AG04450 (cell line): ENCODE measurements around the gene ANKRD9. TPM values are rescaled to one million over a fixed set of nuclear protein-coding genes. Genes with fewer than 3 reads are reported as not detected.
A peak's percentile ranks its signal among the peaks of the same experiment; 100 is the strongest.

Source experiments
- CTCF ChIA-PET: fragments of 300-600, 350-600 bp; formaldehyde crosslinking; extraction: SDS; loops from one replicate; lab custom pipeline; 2022; ENCODE audit warnings: antibody characterized with exemption, inconsistent platforms; lab: Charles Lee
- POLR2A ChIA-PET: fragments of 350-600 bp; formaldehyde crosslinking; extraction: SDS; loops from one replicate; lab custom pipeline; 2021; ENCODE audit warnings: antibody characterized with exemption, inconsistent platforms; lab: Yijun Ruan, JAX
- DNase-seq: peaks from one replicate; pipeline ENCODE4 v3.0.0-alpha.2; 2011; ENCODE audit warnings: low read depth, low spot score
- H3K27ac ChIP-seq: one replicate; pipeline ENCODE4 v1.5.1; 2012; ENCODE audit warnings: low read depth, low read length, control low read depth
- H3K27me3 ChIP-seq: one replicate; pipeline ENCODE4 v1.6.0; 2012; ENCODE audit warnings: low read length; ENCODE audit not compliant: control insufficient read depth, insufficient read depth
- H3K4me3 ChIP-seq: 2 replicates; pipeline ENCODE4 v1.5.1; 2011; ENCODE audit warnings: mild to moderate bottlenecking, low read depth, low read length, control low read depth
- H3K9me3 ChIP-seq: 2 replicates; pipeline ENCODE4 v1.5.1; 2012; ENCODE audit warnings: low read length; ENCODE audit not compliant: control insufficient read depth, insufficient read depth
- polyA plus RNA-seq: library from polyadenylated mRNA; depleted of rRNA; stranded (reverse); fragments of >200 nt; gene quantifications from 2 replicates; pipeline ENCODE4 v1.2.3, GENCODE V29; 2011
- TF ChIP-seq, protein P1 (sequence below): IDR thresholded peaks from 2 replicates; pipeline ENCODE4 v1.5.1; 2011; ENCODE audit warnings: low read depth, low read length, control low read depth, inconsistent platforms

The ANKRD9 gene
- polyA plus RNA-seq, 1 experiment: 4.0 TPM

DNA sequence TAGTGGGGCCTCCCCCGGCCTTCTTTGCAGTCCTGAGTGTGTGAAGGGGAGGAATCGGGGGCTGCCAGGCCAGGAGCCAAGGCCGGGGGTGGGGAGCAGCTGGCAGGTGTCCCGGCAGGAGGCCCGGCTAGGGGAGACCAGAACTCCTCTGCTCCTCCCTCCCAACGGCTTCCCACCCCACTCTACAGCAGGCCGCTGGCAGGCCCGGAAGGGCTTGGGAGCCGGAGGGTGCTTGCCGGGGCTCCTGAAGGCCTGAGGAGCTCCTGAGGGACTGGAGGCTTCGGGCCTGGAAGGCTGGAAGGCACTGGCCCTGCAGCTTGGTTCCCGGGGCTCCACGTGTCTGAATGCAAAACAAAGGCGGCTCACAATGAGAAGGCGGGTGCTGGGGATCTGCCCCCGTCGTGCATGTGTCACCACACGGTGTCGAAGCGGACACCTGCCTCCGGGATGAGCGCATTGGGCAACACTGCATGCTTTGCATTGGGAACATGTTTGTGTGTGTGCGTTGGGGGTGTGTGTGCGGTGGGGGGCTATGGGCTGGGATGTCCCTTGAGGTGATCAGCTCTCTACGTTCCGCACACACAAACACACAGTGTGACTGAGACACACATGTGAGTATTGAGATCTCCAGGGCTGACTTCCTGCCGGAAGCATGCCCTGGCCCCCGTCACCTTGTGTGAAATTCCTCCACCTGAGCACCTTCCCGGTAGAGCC, 30.9 kb upstream of the ANKRD9 start:
- ChIA-PET CTCF (interaction anchor here (0.7 to 1.7 kb wide), 2 partner anchors 16 to 54 kb away, joined by 3 to 5 read pairs; no protein-coding TSS in a partner anchor), POLR2A (interaction anchor here (0.6 to 1.0 kb wide), 2 partner anchors 19 to 54 kb away, joined by 3 to 9 read pairs; no protein-coding TSS in a partner anchor)
- no peaks in the 10 kb centered on the region; the same call in 1 of the 2 replicates for H3K9me3 ChIP-seq
- peaks cover 10% of the 10 kb centered on the region for H3K27me3 ChIP-seq
- H3K27ac ChIP-seq: no peak overlapping the region
- DNase-seq: peak; percentile 3
- TF ChIP-seq, protein P1, sequence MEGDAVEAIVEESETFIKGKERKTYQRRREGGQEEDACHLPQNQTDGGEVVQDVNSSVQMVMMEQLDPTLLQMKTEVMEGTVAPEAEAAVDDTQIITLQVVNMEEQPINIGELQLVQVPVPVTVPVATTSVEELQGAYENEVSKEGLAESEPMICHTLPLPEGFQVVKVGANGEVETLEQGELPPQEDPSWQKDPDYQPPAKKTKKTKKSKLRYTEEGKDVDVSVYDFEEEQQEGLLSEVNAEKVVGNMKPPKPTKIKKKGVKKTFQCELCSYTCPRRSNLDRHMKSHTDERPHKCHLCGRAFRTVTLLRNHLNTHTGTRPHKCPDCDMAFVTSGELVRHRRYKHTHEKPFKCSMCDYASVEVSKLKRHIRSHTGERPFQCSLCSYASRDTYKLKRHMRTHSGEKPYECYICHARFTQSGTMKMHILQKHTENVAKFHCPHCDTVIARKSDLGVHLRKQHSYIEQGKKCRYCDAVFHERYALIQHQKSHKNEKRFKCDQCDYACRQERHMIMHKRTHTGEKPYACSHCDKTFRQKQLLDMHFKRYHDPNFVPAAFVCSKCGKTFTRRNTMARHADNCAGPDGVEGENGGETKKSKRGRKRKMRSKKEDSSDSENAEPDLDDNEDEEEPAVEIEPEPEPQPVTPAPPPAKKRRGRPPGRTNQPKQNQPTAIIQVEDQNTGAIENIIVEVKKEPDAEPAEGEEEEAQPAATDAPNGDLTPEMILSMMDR: no peak
- no peak overlapping the region for H3K4me3 ChIP-seq

DNA sequence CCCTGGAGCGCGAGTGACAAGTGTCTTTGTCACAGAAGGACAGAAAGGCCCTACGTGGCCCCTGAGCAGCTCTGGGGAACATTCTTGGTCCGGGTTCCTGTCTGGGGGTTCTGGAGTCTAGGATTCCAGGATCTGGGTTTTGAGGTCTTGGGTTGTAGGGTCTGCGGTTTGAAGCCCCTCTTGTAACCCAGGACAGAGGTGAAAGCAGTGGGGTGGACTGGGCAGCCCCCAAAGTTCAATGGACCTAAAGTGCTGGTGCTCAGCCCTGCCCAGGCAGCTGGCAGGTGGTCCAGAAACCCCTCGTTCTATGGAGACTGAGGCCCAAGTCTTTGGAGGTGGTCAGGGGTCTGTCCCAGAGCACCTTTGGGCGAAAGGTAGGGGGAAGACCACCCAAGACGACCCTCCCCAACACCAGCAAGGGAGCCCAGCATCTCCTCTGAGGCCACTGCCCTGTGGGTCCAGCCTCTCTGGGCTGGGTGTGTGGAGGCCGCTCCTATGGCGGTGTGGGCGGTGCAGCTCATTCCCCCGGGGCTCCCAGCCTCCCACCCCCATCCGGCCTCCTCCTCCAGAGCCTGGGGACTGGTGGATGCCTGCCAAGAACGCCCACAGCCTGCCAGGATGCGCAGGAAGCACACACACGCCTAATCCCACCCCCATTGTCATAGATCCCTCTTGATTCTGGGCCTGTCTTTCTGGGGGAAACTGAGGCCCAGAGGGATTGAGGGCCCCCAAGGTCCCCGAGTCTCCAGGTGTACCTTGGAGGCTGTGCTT, 30.2 kb upstream of the ANKRD9 start:
- no peak overlapping the region for H3K4me3 ChIP-seq
- CTCF ChIA-PET: interaction anchor here (1.7 kb wide), 1 partner anchor 15 kb away, joined by 5 read pairs; no protein-coding TSS in a partner anchor
- peak; percentile 10 for DNase-seq
- POLR2A ChIA-PET: interaction anchor here (0.6 to 1.0 kb wide), 2 partner anchors 19 to 55 kb away, joined by 3 to 9 read pairs; no protein-coding TSS in a partner anchor
- no peak overlapping the region for H3K27ac ChIP-seq
- peaks cover 6% of the 10 kb centered on the region for H3K27me3 ChIP-seq
- TF ChIP-seq, protein P1: no peak
- H3K9me3 ChIP-seq: no peaks in the 10 kb centered on the region; the same call in 1 of the 2 replicates

DNA sequence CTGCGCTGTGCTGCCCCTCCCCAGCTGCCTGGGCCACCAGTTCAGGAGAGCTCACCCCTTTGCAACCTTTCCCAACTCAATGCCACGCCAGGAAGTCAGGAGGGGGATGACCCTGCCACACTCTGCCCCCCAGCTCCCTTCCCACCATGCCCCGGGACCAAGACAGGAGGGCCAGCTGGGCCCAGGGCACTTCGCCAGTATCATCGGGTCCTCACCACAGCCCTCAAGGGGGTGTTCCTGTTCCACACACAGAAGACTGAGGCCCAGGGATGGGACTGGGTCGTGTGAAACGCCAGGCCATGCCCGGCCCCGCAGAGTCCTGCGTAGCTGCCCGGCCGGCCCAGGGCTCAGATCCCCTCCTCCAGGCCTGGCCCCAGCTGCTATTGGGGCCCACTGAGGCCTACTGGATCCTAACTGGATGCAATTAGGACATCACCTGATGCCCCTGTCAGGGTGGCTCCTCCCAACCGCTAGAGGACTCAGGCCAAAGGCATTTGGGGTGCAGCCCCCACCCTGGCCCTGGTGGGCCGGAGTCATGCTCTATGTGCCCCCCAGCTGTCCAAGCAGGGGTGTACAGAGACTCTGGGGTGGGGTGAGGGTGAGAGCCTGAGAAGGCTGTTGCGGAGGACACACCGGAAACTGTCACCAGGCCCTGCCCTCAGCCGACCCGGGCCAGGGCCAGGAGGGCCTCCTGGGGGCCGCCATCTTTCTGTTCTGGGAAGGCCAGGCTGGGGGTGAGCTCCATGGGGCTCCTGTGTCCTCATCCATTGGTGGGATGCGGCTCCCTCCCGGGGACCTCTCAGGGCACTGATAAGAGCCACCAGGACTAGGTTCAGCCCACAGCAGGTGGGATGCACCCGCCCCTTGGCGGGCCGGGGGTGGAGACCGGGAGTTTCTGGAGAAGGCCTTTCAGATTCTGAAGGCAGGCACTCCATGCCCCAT, 29.3 kb upstream of the ANKRD9 start:
- no peak for DNase-seq
- ChIA-PET CTCF (interaction anchor here (1.7 kb wide), 1 partner anchor 15 kb away, joined by 9 read pairs; no protein-coding TSS in a partner anchor), POLR2A (interaction anchor here (0.6 to 0.7 kb wide), 2 partner anchors 12 to 101 kb away, joined by 3 to 5 read pairs; no protein-coding TSS in a partner anchor)
- Histone ChIP-seq H3K9me3 (no peaks in the 10 kb centered on the region; the same call in 1 of the 2 replicates), H3K27me3 (no peaks in the 10 kb centered on the region), H3K27ac (no peak overlapping the region), H3K4me3 (no peak overlapping the region)
- TF ChIP-seq, protein P1: no peak

DNA sequence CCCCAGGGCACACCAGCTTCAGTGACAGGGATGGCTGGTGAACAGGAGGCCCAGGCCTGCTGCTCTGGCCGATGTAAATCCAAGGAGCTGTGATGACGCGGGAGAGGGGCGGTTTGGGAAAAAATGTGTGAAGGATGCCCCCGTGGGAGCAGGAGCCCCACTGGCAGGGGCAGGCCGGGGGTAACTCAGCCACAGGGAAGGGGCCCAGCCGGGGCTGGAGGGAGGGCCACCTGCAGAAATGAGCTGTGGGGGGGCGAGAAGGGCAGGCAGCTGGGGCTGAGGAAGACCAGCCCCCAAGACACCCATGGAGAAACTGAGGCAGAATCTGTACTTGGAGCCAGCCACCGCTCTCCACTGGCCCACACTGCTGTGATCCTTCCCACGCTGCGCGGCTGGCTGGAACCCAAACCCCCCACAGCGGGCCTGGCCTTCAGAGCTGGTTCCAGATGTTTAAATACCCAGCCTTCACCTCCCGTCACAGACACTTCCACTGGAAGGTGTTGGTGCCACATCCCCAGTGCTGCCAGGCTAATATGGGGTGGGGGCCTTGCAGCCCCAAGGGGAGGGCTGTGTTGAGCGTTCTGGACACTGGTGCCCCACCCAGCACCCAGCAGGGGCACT, 28.5 kb upstream of the ANKRD9 start:
- TF ChIP-seq, protein P1: no peak
- Histone ChIP-seq H3K27ac (no peak overlapping the region), H3K4me3 (no peak overlapping the region), H3K9me3 (no peaks in the 10 kb centered on the region; the same call in 1 of the 2 replicates), H3K27me3 (no peaks in the 10 kb centered on the region)
- CTCF ChIA-PET: interaction anchor here (1.7 kb wide), 1 partner anchor 14 kb away, joined by 9 read pairs; no protein-coding TSS in a partner anchor
- POLR2A ChIA-PET: interaction anchor here (0.7 kb wide), 1 partner anchor 11 kb away, joined by 5 read pairs; no protein-coding TSS in a partner anchor
- DNase-seq: no peak
